Measurements from ENCODE around the gene SYNGR4.
A peak's percentile ranks its signal among the peaks of the same experiment; 100 is the strongest.

SYNGR4 gene

GRCh38 chr19:48341515-48342413 lies 22.4 kb upstream of the SYNGR4 start:
- DNase-seq (ENCODE audit: low read depth): no peak

DNA sequence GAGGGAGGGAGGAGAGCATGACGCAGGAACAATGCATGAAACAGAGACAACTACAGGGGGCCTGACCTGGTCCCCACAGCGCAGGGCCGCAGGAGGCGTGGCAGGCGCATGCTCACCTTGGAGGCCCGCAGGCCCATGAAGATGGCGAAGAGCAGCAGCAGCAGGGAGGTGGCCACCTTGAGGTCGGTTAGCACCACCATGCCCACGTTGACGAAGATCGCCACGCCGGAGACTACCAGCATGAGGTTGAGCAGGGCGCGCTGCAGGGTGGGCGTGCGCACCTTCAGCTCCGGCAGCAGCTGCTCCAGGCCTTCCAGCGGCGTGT lies 21.8 kb upstream of the SYNGR4 start:
- DNase-seq (ENCODE audit: low read depth): no peak

- DNase-seq (ENCODE audit: low read depth): no peak
Observed at GRCh38 chr19:48342841-48343540, 21.2 kb upstream of the SYNGR4 start.

- no peak for DNase-seq (ENCODE audit: low read depth)
Observed at GRCh38 chr19:48344892-48345291, 19.3 kb upstream of the SYNGR4 start.

GRCh38 chr19:48346191-48346590 lies 18.0 kb upstream of the SYNGR4 start:
- DNase-seq (ENCODE audit: low read depth): no peak

- no peak for DNase-seq (ENCODE audit: low read depth)
Observed at GRCh38 chr19:48348045-48348444, 16.1 kb upstream of the SYNGR4 start.

- no peak for DNase-seq (ENCODE audit: low read depth)
Observed at GRCh38 chr19:48348737-48349136, 15.4 kb upstream of the SYNGR4 start.

GRCh38 chr19:48350856-48351255 lies 13.3 kb upstream of the SYNGR4 start:
- DNase-seq (ENCODE audit: low read depth): no peak

DNA sequence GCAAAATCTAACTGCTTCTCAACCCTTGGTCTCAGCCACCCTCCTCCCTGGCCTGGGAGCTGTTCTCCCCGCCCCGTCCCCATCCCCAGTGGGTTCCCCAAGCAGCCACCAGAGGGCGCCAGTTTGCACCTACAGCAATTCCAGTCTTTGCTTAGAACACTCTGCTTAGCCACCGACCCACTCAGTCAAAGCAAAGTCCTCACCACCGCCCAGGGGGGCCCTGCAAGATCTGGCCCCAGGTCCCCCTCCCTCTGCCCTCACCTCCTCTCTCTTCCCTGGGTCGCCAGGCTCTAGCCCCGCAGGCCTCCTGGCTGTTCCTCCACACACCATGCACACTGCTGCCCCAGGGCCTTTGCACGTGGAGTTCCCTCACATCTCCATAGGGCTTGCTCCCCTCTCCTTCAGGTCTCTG lies 12.8 kb upstream of the SYNGR4 start:
- no peak for DNase-seq (ENCODE audit: low read depth)

GRCh38 chr19:48353677-48354076 lies 10.5 kb upstream of the SYNGR4 start:
- DNase-seq (ENCODE audit: low read depth): no peak

DNA sequence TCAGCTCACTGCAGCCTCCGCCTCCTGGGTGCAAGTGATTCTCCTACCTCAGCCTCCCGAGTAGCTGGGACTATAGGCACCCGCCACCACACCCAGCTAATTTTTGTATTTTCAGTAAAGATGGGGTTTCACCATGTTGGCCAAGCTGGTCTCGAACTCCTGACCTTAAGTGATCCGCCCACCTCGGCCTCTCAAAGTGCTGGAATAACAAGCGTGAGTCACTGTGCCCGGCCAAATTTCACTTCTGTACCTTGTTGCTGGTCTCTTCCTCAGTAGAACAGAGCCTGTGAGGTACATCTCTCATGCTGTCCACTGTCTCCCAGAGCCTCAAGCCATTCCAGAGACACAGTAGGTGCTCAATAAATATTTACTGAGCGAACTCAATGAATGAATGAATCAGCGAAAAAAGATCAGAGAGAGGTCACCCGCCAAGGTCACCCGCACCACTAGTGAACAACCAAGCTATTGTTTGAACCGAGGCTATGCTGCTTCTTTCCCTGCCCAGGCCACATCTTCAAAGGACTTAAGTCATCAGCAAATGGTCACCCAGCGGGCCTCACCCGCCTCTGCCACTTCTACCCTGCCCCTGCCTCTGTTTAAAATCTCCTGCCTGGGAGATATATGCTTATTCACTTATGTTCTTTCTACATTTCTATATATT lies 9.7 kb upstream of the SYNGR4 start:
- DNase-seq (ENCODE audit: low read depth): no peak

GRCh38 chr19:48355365-48355954 lies 8.7 kb upstream of the SYNGR4 start:
- no peak for DNase-seq (ENCODE audit: low read depth)

- no peak for DNase-seq (ENCODE audit: low read depth)
Observed at GRCh38 chr19:48359123-48359522, 5.0 kb upstream of the SYNGR4 start.

- DNase-seq (ENCODE audit: low read depth): no peak
Observed at GRCh38 chr19:48361912-48362311, 2.3 kb upstream of the SYNGR4 start.

GRCh38 chr19:48362716-48363499 lies 1.3 kb upstream of the SYNGR4 start:
- DNase-seq (ENCODE audit: low read depth): peak; percentile 87

GRCh38 chr19:48363500-48363809 lies 712 bp upstream of the SYNGR4 start:
- no peak for DNase-seq (ENCODE audit: low read depth)

- DNase-seq (ENCODE audit: low read depth): no peak
Observed at GRCh38 chr19:48364598-48365348, 606 bp downstream of the SYNGR4 start.

- no peak for DNase-seq (ENCODE audit: low read depth)
Observed at GRCh38 chr19:48365602-48366001, 1.4 kb downstream of the SYNGR4 start.

- DNase-seq (ENCODE audit: low read depth): no peak
Observed at GRCh38 chr19:48367855-48368254, 3.7 kb downstream of the SYNGR4 start.

DNA sequence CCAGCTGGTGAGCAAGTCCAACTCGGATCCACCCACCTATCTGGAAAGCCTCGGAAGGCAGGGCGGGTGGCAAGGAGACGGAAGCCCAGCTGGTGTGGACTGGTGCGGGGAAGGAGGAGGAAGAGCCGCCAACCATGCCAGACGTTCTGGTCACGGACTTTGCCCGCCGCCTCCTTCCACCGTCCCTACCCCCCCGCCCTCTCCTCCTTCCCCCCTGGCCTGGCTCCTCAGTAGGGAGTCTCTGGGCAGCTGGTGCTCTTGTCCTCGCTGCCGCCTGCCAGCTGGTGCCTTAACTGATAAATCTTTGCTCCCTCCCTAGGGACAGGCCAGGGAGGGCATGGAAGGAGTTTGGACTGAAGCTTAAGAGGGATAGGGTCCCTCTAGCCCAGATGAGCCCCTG lies 4.8 kb downstream of the SYNGR4 start:
- DNase-seq (ENCODE audit: low read depth): no peak

- DNase-seq (ENCODE audit: low read depth): no peak
Observed at GRCh38 chr19:48370955-48371354, 6.8 kb downstream of the SYNGR4 start.

Measured in GM04504 (cell line).